Measurements from ENCODE around the gene PRKCH. TPM values are rescaled to one million over a fixed set of nuclear protein-coding genes. Genes with fewer than 3 reads are reported as not detected.

Gene PRKCH
- total and polyA plus RNA-seq, 10 of the 15 experiments (the other 5 are each of a cell fraction or from before 2014, with no cell fraction given): 10.7 to 140 (median 33.2) TPM

GRCh38 chr14:61332658-61333029 is 11.3 kb downstream of the PRKCH start (continued):
- TF ChIP-seq MTA2 (IDR thresholded peaks at IDR 0.05; ENCODE audit: low read depth): no peak

GRCh38 chr14:61333087-61333486 is 11.7 kb downstream of the PRKCH start:
- Histone ChIP-seq H3K36me3 (ENCODE audit: control insufficient read depth in 2 of 2, insufficient read depth in 2 of 2, low read length in 1 of 2) (peaks cover 0 to 2% of the 10 kb centered on the region in 2 experiments; a peak in 2 of 4 replicates), H3K4me3 (0 out of 2 replicates have a peak overlapping the region, but pooled peaks have one; percentile 19), H4K20me1 (ENCODE audit: control insufficient read depth, insufficient read depth) (no peaks in the 10 kb centered on the region), H3K4me2 (ENCODE audit: control insufficient read depth, insufficient read depth) (0 out of 2 replicates have a peak overlapping the region, but pooled peaks have one; percentile 4), H2AFZ (ENCODE audit: control insufficient read depth, low read depth, low read length) (no peak overlapping the region), H3K27me3 (replicated peaks in 1 of 2; ENCODE audit: control insufficient read depth in 2 of 2, insufficient read depth in 2 of 2, low read length in 1 of 2) (no peaks in the 10 kb centered on the region), H3K27ac (ENCODE audit: control insufficient read depth, insufficient read depth) (no peak overlapping the region), H3K4me1 (ENCODE audit: control insufficient read depth, insufficient read depth, low read length) (peaks cover 43% of the 10 kb centered on the region), H3K9ac (ENCODE audit: control insufficient read depth, insufficient read depth, low read length) (no peak overlapping the region), H3K9me3 (replicated peaks; ENCODE audit: control insufficient read depth, insufficient read depth, low read length) (no peaks in the 10 kb centered on the region), H3K79me2 (ENCODE audit: control insufficient read depth, insufficient read depth, low read length) (peaks cover 95% of the 10 kb centered on the region)
- in situ Hi-C loops (cut with MboI) (no loop called here), intact Hi-C loops (cut with micrococcal nuclease; ENCODE audit: unreplicated experiment) (no loop called here)
- RAD21 ChIA-PET (ENCODE audit: unreplicated experiment): interaction anchor here (1.1 to 7.4 kb wide), 5 partner anchors 8 to 55 kb away, joined by 3 to 61 read pairs (median 4); no protein-coding TSS in a partner anchor
- ATAC-seq: no peak
- SMC1A ChIA-PET (ENCODE audit: uncharacterized antibody, unreplicated experiment): interaction anchor here (1.0 to 5.5 kb wide), 16 partner anchors 9 to 371 kb away, joined by 3 to 61 read pairs (median 4); no protein-coding TSS in a partner anchor
- FAIRE-seq: no peak
- TF ChIP-seq ZNF207 (IDR thresholded peaks at IDR 0.05; ENCODE audit: borderline replicate concordance) (no peak), USF1 (IDR thresholded peaks at IDR 0.05; ENCODE audit: borderline replicate concordance, extremely low read length, insufficient read depth, low read depth, low read length) (no peak), E2F4 (IDR thresholded peaks at IDR 0.05; ENCODE audit: low read depth, low read length) (no peak), FOS (IDR thresholded peaks at IDR 0.05; ENCODE audit: borderline replicate concordance, extremely low read depth, insufficient read length) (no peak), NFYA (IDR thresholded peaks at IDR 0.05; ENCODE audit: borderline replicate concordance, low read depth, low read length) (no peak)
- WGBS (ENCODE audit: insufficient coverage, insufficient replicate concordance, low lambda C conversion rate, missing lambda C conversion rate): 46% methylated on average over 1 of the region's 1 CpG
- no TSS peak for BruUV-seq (replicated peaks)
- CTCF ChIA-PET: interaction anchor here (0.8 to 1.7 kb wide), 6 partner anchors 8 to 138 kb away, joined by 3 to 8 read pairs (median 4); no protein-coding TSS in a partner anchor
- POLR2A ChIA-PET: interaction anchor here (1.4 to 8.0 kb wide), 4 partner anchors 11 to 61 kb away, joined by 3 to 74 read pairs (median 14); partner anchors contain the start of gene PRKCH
- DNase-seq (ENCODE audit: low read depth, low spot score): no peak

Data from GM12878 (cell line).